AG08395 (cell line): ENCODE data around the gene SERPINA3.

ENCODE experiments used
- DNase-seq: peaks from one replicate; pipeline ENCODE4 v3.0.0; 2012; ENCODE audit warnings: mixed read lengths, low spot score

Gene SERPINA3

DNA sequence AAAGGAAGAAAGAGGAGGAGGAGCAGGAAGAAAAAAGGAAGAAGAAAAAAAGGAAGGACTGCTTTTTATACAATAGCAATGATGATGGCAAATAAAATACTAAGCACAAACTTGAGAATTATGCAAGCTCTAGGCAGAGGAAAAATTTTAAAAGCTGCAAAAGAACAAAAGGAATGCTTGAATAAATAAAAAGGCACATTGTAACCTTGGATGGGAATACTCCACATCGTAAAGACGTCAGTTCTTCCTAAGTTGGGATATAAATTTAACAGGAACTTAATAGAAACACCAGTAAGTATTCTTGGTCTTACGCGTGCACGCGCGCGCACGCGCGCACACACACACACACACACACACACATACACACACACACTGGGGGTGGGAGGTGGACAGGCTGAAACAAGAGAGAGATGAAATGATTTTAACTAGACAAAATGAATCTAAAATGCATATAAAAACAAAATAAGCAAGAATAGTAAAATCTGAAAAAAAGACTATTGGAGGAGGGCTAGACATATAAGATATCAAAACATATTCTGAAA, 43.0 kb downstream of the SERPINA3 start:
- no peak for DNase-seq

GRCh38 chr14:94656043-94656442, 43.9 kb downstream of the SERPINA3 start:
- DNase-seq, result no peak

DNA sequence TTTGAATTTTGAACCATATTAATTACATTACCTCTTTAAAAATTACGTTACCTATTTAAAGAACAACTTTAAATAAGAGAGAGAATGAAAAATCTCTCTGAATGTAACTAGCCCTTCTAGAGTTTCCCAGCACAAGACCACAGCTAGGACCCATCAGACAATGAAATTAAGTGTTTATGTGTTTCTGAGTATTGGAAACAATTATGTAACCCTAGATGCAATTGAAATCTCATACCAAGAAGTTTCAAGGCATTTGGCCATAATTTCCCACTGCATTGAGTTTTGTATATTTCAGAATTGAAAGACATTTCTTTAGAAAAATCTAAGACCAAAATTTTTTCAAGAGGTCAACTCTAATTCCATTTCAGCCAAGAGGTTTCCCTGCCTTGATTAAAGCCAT, 47.1 kb downstream of the SERPINA3 start:
- DNase-seq, result no peak

GRCh38 chr14:94659901-94660300, 47.7 kb downstream of the SERPINA3 start:
- DNase-seq, result no peak

GRCh38 chr14:94660306-94660946, 48.2 kb downstream of the SERPINA3 start:
- no peak for DNase-seq

GRCh38 chr14:94663538-94663937, 51.3 kb downstream of the SERPINA3 start:
- DNase-seq, result no peak

GRCh38 chr14:94663965-94664704, 51.9 kb downstream of the SERPINA3 start:
- no peak for DNase-seq

- peak; percentile 80 for DNase-seq
Observed at GRCh38 chr14:94665121-94665520, 52.9 kb downstream of the SERPINA3 start.

- no peak for DNase-seq
Observed at GRCh38 chr14:94665544-94665943, 53.4 kb downstream of the SERPINA3 start.

DNA sequence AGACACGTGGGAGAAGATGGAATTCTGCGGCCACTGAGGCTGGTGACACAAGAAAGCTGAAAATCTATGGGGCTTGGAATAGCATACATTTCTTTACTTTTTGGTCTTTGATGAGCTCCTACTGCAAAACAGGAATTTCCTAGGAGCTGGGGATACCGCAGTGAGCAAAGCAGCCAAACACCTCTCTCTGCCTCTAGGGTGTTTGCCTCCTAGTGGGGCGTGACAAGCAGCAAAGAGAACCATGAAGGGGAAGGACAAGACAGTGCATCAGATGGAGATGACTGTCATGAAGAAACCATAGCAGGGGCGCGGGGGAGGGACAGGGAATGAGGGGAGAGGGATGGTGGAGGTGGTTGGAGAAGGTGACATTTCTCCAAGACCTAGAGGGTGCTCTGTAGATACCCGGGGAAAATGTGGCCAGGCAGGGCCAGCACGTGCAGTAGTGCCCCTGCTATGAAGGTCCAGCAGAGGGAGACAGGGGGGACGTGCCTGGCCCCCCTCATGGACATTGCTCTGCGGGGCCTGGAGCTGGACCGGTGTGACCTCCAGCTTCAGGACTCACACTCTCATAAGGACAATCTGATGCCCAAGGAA, 58.6 kb downstream of the SERPINA3 start:
- no peak for DNase-seq

DNA sequence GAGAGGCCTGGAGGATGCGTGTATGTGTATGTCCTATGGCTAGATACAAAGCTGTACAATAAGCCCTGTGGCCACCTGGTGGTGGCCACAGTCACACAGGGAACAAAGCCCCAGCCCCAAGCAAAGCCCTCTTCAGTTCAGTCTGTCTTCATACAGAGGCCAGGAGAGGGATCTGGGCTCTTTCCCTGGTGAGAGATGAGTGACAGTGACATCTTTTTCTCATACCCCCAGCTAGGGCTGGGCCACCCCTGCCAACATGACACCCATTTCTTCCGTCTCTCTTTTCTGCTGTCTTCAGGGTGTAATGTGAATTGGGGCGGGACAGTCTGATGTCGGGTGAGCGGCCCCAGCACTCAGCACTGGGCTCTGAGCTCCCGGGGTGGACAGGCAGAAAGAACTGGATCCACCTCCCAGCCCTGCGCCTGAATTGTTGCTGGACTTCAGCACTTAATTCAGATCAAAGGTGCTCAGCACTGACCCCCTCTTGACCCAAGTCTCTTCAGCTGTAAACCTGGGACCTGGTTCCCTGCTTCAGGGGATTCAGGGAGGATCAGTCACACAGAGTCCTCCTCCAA, 59.8 kb downstream of the SERPINA3 start:
- no peak for DNase-seq

GRCh38 chr14:94673071-94673470, 60.9 kb downstream of the SERPINA3 start:
- no peak for DNase-seq
